HEK293 (cell line): ENCODE results near the gene DSCAM.

Source experiments
- CTCF ChIA-PET: fragments of 350-600 bp; formaldehyde crosslinking; extraction: SDS; loops from one replicate; lab custom pipeline; 2021; ENCODE audit warnings: antibody characterized with exemption; lab: Yijun Ruan, JAX
- POLR2A ChIA-PET: fragments of 300-600 bp; formaldehyde crosslinking; extraction: SDS; loops from one replicate; lab custom pipeline; 2020; ENCODE audit warnings: antibody characterized with exemption, inconsistent platforms; lab: Yijun Ruan, JAX
- H3K27ac ChIP-seq: fragments of 200-500 bp; sonication (Bioruptor generic); 2 replicates; pipeline ENCODE4 v1.5.1; 2014; ENCODE audit warnings: low read depth, low read length, control low read depth, inconsistent platforms; ENCODE audit errors: extremely low read depth
- H3K36me3 ChIP-seq, 2 experiments: fragments of 200-500 bp in 1 of 2; sonication (Bioruptor generic) in 1 of 2; 1 replicate in 1 of 2; 2 replicates in 1 of 2; pipeline ENCODE4 v1.5.1; 2014 to 2017; ENCODE audit warnings: inconsistent platforms in 2 of 2, low read length in 2 of 2; ENCODE audit not compliant: control insufficient read depth in 2 of 2, insufficient read depth in 1 of 2
- H3K4me1 ChIP-seq: fragments of 200-500 bp; sonication (Bioruptor generic); 2 replicates; pipeline ENCODE4 v1.5.1; 2014; ENCODE audit warnings: mild to moderate bottlenecking, low read length, inconsistent platforms; ENCODE audit not compliant: control insufficient read depth, insufficient read depth
- H3K4me3 ChIP-seq: 2 replicates; pipeline ENCODE4 v1.5.1; 2011; ENCODE audit warnings: low read depth, mild to moderate bottlenecking, control low read depth, low read length, moderate library complexity
- H3K9me3 ChIP-seq: fragments of 200-500 bp; sonication (Bioruptor generic); 2 replicates; pipeline ENCODE4 v1.5.1; 2014; ENCODE audit warnings: low read depth, low read length, inconsistent platforms; ENCODE audit not compliant: control insufficient read depth, insufficient read depth
- BCL6B ChIP-seq: fragments of 450-650 bp; formaldehyde crosslinking; IDR thresholded peaks from 2 replicates; pipeline ENCODE4 v1.5.1; 2017; ENCODE audit warnings: missing biosample characterization, missing genetic modification characterization
- GFI1B ChIP-seq: fragments of 450-650 bp; formaldehyde crosslinking; IDR thresholded peaks from 2 replicates; pipeline ENCODE4 v1.5.1; 2016; ENCODE audit warnings: missing biosample characterization, missing genetic modification characterization
- HOXD13 ChIP-seq: sonication (generic); formaldehyde crosslinking; IDR thresholded peaks from 2 replicates; pipeline ENCODE4 v1.8.0; 2022; ENCODE audit warnings: missing genetic modification reagents, borderline replicate concordance
- INSM2 ChIP-seq: fragments of 450-650 bp; formaldehyde crosslinking; IDR thresholded peaks from 2 replicates; pipeline ENCODE4 v1.5.1; 2016; ENCODE audit warnings: missing biosample characterization, missing genetic modification characterization
- MEIS1 ChIP-seq: sonication (generic); formaldehyde crosslinking; IDR thresholded peaks from 2 replicates; pipeline ENCODE4 v1.8.1; 2022; ENCODE audit warnings: missing genetic modification reagents, mild to moderate bottlenecking, borderline replicate concordance
- MZF1 ChIP-seq: fragments of 450-650 bp; formaldehyde crosslinking; IDR thresholded peaks from 2 replicates; pipeline ENCODE4 v1.5.1; 2017; ENCODE audit warnings: missing biosample characterization, missing genetic modification characterization, borderline replicate concordance
- PRDM4 ChIP-seq: fragments of 450-650 bp; formaldehyde crosslinking; IDR thresholded peaks from 2 replicates; pipeline ENCODE4 v1.5.1; 2017; ENCODE audit warnings: missing biosample characterization, missing genetic modification characterization
- ZBTB1 ChIP-seq: fragments of 450-650 bp; formaldehyde crosslinking; IDR thresholded peaks from 2 replicates; pipeline ENCODE4 v1.5.1; 2016; ENCODE audit warnings: missing biosample characterization, missing genetic modification characterization
- ZNF114 ChIP-seq: fragments of 450-650 bp; formaldehyde crosslinking; IDR thresholded peaks from 2 replicates; pipeline ENCODE4 v1.5.0; 2017; ENCODE audit warnings: missing biosample characterization, missing genetic modification characterization
- ZNF133 ChIP-seq: fragments of 450-650 bp; formaldehyde crosslinking; IDR thresholded peaks from 2 replicates; pipeline ENCODE4 v1.5.1; 2016; ENCODE audit warnings: missing biosample characterization, missing genetic modification characterization
- ZNF19 ChIP-seq: fragments of 450-650 bp; formaldehyde crosslinking; IDR thresholded peaks from 2 replicates; pipeline ENCODE4; 2016; ENCODE audit warnings: missing biosample characterization, missing genetic modification characterization, low read depth
- ZNF248 ChIP-seq: fragments of 450-650 bp; formaldehyde crosslinking; IDR thresholded peaks from 2 replicates; pipeline ENCODE4 v1.5.1; 2017; ENCODE audit warnings: missing biosample characterization, missing genetic modification characterization
- ZNF324 ChIP-seq: fragments of 450-650 bp; formaldehyde crosslinking; IDR thresholded peaks from 2 replicates; pipeline ENCODE4 v1.5.1; 2016; ENCODE audit warnings: missing biosample characterization, missing genetic modification characterization
- ZNF449 ChIP-seq: fragments of 450-650 bp; formaldehyde crosslinking; IDR thresholded peaks from 2 replicates; pipeline ENCODE4 v1.5.1; 2017; ENCODE audit warnings: missing biosample characterization, mild to moderate bottlenecking, missing genetic modification characterization, moderate library complexity
- ZSCAN23 ChIP-seq: fragments of 450-650 bp; formaldehyde crosslinking; IDR thresholded peaks from 2 replicates; pipeline ENCODE4 v1.5.1; 2016; ENCODE audit warnings: missing biosample characterization, missing genetic modification characterization

Gene DSCAM

GRCh38 chr21:40689840-40690360 is 157.1 kb downstream of the DSCAM start (continued):
- no peak for TF ChIP-seq BCL6B
- no peak for TF ChIP-seq ZNF449 (tag by site-specific recombination)
- no peak for TF ChIP-seq PRDM4 (tag by site-specific recombination)

- Histone ChIP-seq H3K27ac (no peak overlapping the region), H3K4me3 (no peak overlapping the region), H3K36me3 (no peaks in the 10 kb centered on the region), H3K4me1 (no peaks in the 10 kb centered on the region), H3K9me3 (no peaks in the 10 kb centered on the region)
- CTCF ChIA-PET: interaction anchor here (0.6 kb wide), 1 partner anchor 957 kb away, joined by 3 read pairs; no protein-coding TSS in a partner anchor
- POLR2A ChIA-PET: no interaction called here
- TF ChIP-seq ZBTB1 (tag by site-specific recombination) (no peak), ZNF114 (tag by site-specific recombination) (no peak), INSM2 (no peak), ZNF19 (tag by site-specific recombination) (no peak), MZF1 (tag by site-specific recombination) (no peak), ZNF248 (no peak), ZSCAN23 (tag by site-specific recombination) (no peak), ZNF324 (tag by site-specific recombination) (no peak)
Measured at GRCh38 chr21:40689217-40689616, 157.7 kb downstream of the DSCAM start.

- TF ChIP-seq MEIS1 (no peak), ZNF133 (tag by site-specific recombination) (no peak), GFI1B (tag by site-specific recombination) (no peak), HOXD13 (no peak)
- ChIA-PET POLR2A (no interaction called here), CTCF (no interaction called here)
- no peaks in the 10 kb centered on the region for H3K9me3 ChIP-seq
- no peak overlapping the region for H3K4me3 ChIP-seq
- no peaks in the 10 kb centered on the region for H3K4me1 ChIP-seq
- no peak overlapping the region for H3K27ac ChIP-seq
- no peaks in the 10 kb centered on the region for H3K36me3 ChIP-seq
Measured at GRCh38 chr21:40688106-40688864, 158.7 kb downstream of the DSCAM start.
